Measurements from ENCODE around the gene APC2. TPM values are rescaled to one million over a fixed set of nuclear protein-coding genes. Genes with fewer than 3 reads are reported as not detected.

APC2 gene
- total RNA-seq, 1 experiment from 2014 or later, result 0.68 TPM

DNA sequence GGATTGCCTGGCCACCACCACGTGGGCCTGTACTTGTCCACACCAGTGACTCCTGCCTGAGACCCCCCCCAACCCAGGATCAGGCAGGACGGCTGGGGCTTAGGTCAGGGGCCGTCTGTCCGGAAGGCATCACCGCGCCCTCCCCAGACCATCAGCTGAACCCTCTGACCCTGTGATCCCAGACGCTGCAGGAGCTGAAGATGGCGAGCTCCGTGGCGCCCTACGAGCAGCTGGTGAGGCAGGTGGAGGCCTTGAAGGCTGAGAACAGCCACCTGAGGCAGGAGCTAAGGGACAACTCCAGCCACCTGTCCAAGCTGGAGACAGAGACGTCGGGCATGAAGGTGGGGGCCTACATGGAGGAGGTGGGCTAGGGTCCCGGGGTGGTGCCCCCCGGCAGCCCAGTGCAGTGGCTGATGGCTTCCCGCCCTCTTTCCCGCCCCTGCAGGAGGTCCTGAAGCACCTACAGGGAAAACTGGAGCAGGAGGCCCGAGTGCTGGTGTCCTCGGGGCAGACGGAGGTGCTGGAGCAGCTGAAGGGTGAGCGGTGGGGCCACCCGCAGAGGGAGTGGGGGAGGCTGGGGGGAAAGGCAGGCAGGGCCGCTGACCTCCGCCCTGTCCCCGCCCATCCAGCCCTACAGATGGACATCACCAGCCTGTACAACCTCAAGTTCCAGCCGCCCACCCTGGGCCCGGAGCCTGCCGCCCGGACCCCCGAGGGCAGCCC, 3.0 kb downstream of the APC2 start:
- H3K4me2 ChIP-seq (ENCODE audit: insufficient read depth, insufficient read length, low read length), result no peak overlapping the region
- no peak overlapping the region for H3K27ac ChIP-seq (ENCODE audit: insufficient read length, low read depth, low read length)

More for the DNA sequence above, 3.0 kb downstream of the APC2 start:
- Mint-ChIP-seq H3K27ac (no peak overlapping the region), H3K36me3 (ENCODE audit: insufficient read depth in 1 of 3, low read depth in 3 of 3) (peaks cover 0 to 6% (median 2%) of the 10 kb centered on the region in 3 experiments; a peak in 1 of 7 replicates), H3K4me1 (peaks cover 16 to 47% of the 10 kb centered on the region in 2 experiments), H3K27me3 (ENCODE audit: low read depth) (peaks cover 83% of the 10 kb centered on the region), H3K4me3 (peak overlapping the region in 1 of 2 experiments; percentile 53; a peak in 1 of 5 replicates), H3K9me3 (no peaks in the 10 kb centered on the region; a peak in 1 of 5 replicates)
- Histone ChIP-seq H2BK20ac (ENCODE audit: low read depth, low read length, poor library complexity, severe bottlenecking) (no peak overlapping the region), H2BK15ac (ENCODE audit: low read depth, low read length) (peak overlapping the region; percentile 27; the same call in 1 of the 2 replicates), H2BK12ac (ENCODE audit: insufficient read length, low read depth, low read length) (peak overlapping the region; percentile 27), H4K20me1 (ENCODE audit: control insufficient read depth, insufficient read depth, insufficient read length) (no peaks in the 10 kb centered on the region), H2BK120ac (ENCODE audit: low read depth, low read length, poor library complexity, severe bottlenecking) (no peak overlapping the region), H3K27me3 (ENCODE audit: insufficient read depth, low read length) (peaks cover 15% of the 10 kb centered on the region; the same call in 1 of the 2 replicates), H3K56ac (ENCODE audit: insufficient read length, low read depth, low read length) (no peak overlapping the region), H4K5ac (ENCODE audit: insufficient read length, low read depth, low read length) (no peak overlapping the region), H3K23ac (ENCODE audit: insufficient read length, low read depth, low read length) (no peak overlapping the region), H4K91ac (ENCODE audit: insufficient read length, low read depth, low read length) (no peak overlapping the region), H3K14ac (ENCODE audit: insufficient read depth, low read length) (no peak overlapping the region; the same call in 1 of the 2 replicates), H3K9ac (ENCODE audit: extremely low read depth, insufficient read length, low read length) (no peak overlapping the region), H3K4me1 (ENCODE audit: insufficient read depth, low read length) (no peaks in the 10 kb centered on the region; the same call in 1 of the 2 replicates), H2BK5ac (ENCODE audit: insufficient read length, low read length) (no peak overlapping the region), H3K79me2 (ENCODE audit: insufficient read depth, low read length) (no peaks in the 10 kb centered on the region), H3K4ac (ENCODE audit: low read depth, low read length) (no peak overlapping the region), H2AFZ (ENCODE audit: low read length) (no peak overlapping the region), H3K9me3 (ENCODE audit: control insufficient read depth, low read depth, low read length) (no peaks in the 10 kb centered on the region), H3T11ph (ENCODE audit: low read length) (no peak overlapping the region), H3K18ac (ENCODE audit: insufficient read length, low read depth, low read length) (no peak overlapping the region), H4K8ac (replicated peaks; ENCODE audit: insufficient read length, low read depth, low read length) (no peak overlapping the region), H3K79me1 (ENCODE audit: insufficient read depth, low read depth, low read length, poor library complexity, severe bottlenecking) (no peaks in the 10 kb centered on the region), H3K23me2 (ENCODE audit: insufficient read length, low read depth, low read length, poor library complexity, severe bottlenecking) (peaks cover 15% of the 10 kb centered on the region), H2AK5ac (ENCODE audit: insufficient read length, low read length) (no peak overlapping the region)
- TF ChIP-seq, protein P1, sequence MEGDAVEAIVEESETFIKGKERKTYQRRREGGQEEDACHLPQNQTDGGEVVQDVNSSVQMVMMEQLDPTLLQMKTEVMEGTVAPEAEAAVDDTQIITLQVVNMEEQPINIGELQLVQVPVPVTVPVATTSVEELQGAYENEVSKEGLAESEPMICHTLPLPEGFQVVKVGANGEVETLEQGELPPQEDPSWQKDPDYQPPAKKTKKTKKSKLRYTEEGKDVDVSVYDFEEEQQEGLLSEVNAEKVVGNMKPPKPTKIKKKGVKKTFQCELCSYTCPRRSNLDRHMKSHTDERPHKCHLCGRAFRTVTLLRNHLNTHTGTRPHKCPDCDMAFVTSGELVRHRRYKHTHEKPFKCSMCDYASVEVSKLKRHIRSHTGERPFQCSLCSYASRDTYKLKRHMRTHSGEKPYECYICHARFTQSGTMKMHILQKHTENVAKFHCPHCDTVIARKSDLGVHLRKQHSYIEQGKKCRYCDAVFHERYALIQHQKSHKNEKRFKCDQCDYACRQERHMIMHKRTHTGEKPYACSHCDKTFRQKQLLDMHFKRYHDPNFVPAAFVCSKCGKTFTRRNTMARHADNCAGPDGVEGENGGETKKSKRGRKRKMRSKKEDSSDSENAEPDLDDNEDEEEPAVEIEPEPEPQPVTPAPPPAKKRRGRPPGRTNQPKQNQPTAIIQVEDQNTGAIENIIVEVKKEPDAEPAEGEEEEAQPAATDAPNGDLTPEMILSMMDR (conservative IDR thresholded peaks at IDR 0.05), result no peak
- no CpG with 5 or more reads among the region's 30 CpGs for WGBS (ENCODE audit: extremely low coverage, insufficient read length, low lambda C conversion rate)
- DNase-seq, result no peak
